SW 1271 (cell line): ENCODE measurements around the gene NID2.

Experiments used
- DNase-seq, 2 experiments: peaks; one replicate each; lab custom pipeline; 2025; lab: John Stamatoyannopoulos, UW

The NID2 gene

DNA sequence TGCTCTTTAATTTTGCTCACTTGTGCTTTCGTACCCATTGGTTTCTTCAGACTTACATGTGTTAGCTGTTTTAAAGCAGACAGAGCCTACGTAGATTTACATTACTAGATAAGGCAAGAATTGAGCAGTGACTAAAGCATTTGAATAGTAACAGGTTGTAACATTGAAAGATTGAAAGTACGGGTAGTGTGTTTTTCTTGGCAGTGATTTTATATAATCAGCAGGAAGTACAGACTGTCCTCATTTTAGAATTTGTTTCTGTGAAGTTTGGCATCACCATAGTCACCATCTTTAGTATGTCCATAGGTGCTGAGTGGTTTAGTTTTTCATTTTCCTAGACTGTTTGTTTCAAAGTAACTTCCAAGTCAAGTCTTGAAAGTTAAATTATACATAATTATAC is 65.5 kb downstream of the NID2 start:
- DNase-seq = no peak

DNA sequence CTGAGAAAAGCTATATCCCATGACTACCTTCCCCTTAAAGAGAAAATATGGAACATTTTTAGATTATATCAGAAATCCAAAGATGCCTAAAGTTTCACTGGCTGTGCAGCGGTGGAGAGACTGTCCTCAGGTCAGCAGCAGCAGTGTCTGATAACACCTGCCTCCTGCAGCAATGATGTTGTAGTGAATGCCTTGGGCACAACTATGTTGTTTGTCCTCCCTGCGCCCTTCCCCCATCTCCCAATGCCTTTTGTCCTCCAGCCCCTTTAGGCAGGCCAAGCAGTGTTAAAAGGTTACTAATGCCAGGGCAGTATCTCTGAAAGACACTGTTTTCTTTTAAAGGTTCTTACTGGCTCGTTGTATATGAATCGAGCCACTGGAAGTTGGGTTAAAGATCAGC is 66.3 kb downstream of the NID2 start:
- no peak for DNase-seq

DNA sequence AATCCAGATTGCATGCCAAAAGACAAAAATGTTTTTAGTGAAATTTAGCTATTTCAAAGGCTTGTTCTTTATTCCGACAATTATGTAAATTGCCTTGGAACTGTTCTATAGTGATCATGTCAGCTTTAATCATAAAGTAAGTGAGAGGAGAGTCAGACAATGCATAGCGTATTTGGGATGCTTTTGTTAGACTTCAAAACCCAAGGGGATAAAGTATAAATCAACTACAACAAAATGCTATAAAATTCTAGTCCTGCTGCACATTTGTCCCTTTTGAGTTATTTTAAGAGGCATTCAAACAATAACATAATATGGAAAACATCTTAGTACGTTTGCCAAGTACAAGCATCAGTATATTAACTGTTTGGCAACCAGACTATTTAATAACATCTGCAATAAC is 68.2 kb downstream of the NID2 start:
- DNase-seq = no peak

DNA sequence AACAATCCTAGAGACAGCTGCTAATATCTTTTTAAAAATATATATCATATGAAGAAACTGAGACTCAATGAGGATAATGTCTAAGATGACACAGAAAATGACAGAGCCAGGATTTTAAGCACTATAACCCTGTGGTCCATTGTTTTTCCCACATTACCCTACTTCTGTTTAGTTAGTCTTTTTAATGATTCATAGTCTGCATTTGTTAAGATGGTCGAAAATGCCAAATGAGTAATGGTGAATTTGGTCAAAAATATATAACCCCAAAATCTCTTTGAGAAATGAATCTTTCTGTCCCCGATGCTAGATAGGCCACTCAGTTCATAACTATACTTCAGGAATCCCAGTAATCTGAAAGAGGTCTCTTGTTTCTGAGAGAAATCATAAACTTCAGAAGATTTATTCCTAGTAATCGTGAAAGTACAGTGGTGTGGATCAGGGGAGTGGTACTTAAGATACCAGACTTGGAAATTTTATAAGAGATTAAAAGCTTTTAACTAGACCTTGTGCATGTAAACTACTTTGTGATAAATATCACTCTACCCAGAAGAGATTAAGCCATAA is 68.8 kb downstream of the NID2 start:
- DNase-seq = no peak

DNA sequence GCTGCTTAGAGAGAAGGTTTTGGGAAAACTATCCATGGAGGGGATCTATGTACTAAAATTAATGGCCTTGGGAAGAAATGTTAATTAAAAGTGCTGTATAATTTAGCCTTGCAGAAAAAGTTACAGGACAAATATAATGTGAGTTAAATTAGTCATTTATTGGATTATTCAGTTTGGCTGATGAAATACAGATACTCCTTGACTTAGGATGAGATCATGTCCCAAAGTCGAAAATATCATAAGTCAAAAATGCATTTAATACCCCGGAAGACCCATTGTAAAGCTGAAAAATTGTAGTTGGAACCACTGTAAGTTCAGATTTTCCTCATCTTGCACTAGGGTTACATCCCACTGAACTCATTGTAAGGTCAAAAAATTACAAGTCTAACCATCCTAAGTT is 69.8 kb downstream of the NID2 start:
- no peak for DNase-seq

DNA sequence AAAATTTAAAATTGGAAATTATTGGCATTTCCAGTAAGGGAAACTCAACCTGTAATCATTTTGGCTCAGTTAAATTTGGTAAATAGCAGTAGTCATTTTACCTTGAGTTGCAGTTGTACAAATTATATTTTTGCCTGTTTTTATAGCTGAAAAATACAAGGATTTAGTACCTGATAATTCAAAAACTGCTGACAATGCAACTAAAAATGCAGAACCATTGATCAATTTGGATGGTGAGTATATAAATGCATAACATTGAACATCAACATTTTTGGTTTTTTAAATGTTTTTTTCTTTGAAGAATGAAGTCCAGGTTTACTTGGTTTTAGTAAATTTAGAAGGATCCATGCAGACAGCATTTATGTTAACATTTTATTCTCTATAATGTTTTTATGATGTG is 70.5 kb downstream of the NID2 start:
- no peak for DNase-seq

DNA sequence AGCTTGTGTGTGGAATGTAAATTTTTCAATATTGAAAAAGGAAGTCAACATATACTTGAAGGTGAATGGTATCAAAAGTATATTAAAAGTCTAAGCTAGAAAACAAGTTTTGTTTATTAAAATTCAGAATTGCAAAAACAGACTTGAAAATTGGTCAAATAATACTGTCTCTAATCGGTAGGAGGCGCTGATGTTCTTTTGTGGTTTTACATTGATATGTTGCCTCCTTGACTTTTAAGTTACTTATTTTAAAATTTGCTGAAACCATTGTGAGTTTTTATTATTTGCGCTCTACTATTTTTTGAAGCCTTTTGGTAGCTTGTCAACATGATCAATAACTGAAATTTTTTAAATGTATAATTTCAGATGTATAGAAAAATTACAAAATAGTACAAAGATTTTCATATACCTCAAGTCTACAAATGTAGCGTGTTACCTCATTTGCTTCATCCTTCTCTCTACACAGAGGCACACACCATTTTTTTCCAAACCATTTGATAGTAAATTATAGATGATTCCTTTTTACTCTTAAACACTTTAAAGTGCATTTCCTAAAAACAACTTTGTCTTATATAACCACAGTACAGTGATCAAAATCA is 72.6 kb downstream of the NID2 start:
- DNase-seq = no peak

DNA sequence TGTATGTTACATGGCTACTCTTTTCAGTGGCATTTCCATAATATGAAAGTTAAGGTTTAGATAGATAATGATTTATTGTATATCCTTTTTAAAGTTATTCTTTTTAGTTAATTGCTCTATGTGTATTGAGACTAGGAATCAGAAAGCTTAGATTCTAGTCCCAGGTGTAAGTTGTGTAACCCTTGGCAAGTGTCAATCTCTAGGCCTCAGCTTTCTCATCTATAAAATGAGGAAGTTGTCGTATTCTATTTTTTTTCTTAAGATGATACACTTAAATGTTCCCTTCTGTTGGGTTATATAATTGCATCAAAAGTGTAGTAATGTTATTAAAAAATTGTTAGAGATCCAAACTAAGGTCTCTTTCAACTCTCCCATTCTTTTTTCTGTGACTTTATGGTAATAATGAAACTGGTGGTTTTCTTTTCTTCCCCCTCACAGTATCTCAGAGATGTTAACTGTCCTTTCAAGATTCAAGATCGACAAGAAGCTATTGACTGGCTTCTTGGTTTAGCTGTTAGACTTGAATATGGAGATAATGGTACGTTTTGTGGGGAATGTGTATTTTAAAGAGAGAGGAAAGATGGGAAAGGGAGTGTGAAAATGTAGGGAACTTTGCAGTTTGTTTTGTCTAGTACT is 75.5 kb downstream of the NID2 start:
- no peak for DNase-seq

DNA sequence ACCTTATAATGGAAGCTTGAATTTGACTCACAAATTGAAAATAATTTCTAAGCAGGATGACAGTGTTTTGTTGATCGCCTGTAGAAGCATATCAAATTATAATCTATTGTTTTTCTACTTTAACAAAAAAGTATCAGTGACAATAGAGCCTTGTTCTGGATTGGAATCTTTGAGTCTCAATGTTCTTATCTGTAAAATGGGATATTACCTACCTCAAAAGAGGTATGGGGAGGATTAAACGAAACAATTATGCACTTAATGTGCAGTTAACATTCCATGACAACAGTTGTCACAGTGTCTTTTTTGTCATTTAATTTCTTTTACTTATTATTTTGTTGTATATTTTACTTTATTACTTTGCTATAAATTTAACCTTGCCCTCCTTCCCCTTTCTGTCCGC is 78.4 kb downstream of the NID2 start:
- DNase-seq = no peak

DNA sequence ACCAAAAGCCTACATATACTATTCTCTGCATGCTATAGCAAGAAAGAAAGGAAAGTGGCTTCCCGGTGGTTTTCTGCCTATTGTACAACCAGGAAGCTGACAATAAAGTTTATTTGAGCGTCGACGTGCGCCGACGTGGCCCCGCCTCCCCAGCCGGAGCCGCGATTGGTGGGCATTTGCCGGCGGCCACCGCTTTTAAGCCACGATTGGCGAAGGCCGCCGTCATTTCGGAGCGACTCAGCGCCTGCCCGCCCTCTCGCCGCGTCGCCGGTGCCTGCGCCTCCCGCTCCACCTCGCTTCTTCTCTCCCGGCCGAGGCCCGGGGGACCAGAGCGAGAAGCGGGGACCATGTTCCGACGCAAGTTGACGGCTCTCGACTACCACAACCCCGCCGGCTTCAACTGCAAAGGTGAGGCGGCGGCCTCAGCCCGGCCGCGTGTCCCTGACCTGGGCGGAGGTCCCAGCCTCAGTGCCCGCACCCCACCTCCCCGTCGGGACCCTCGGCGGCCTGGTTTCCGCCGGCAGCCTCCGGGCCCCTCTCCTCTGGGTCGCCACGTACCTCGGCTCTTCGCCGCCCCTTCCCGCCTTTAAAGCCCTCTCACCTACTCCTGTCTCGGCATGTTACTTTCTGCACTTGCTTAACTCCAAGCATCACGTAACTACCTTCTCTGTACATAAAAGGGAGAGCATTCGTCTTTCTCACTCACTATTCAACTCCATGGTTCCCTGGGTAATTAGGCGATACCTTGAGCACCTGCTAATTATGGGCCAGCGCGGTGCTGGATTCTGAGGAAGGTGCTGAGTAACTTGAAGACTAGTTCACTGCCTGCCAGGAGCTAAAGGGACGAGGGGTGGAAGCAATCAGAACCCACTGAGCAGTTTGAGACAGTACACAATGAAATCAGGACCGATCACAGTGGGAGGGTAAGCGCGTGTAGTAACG is 79.3 kb downstream of the NID2 start, which contains the start of gene RTRAF:
TSS of gene RTRAF (plus strand) at position 254 of the 942 bp plus-strand sequence. CDS start at position 348, 94 bp downstream.
- DNase-seq = peak; percentile 71 to 90

DNA sequence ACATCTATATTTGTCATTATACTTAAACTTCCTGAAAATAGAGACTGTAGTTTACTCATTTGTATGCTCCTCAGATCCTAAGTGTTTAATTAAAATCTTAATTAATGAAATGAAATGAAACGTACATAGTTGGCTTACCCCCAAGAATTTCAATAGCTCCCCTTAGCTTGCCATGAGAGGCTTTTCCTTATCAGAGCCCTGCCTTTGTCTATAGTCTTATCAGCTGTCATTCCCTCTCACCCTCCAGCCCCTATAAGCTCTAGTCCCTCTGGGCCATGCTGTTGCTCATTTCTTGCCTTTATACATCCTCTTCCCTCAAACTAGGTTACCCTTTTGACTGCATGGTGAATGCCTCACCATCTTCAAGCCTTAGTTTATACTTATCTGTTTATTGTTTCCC is 80.6 kb downstream of the NID2 start:
- DNase-seq = no peak

DNA sequence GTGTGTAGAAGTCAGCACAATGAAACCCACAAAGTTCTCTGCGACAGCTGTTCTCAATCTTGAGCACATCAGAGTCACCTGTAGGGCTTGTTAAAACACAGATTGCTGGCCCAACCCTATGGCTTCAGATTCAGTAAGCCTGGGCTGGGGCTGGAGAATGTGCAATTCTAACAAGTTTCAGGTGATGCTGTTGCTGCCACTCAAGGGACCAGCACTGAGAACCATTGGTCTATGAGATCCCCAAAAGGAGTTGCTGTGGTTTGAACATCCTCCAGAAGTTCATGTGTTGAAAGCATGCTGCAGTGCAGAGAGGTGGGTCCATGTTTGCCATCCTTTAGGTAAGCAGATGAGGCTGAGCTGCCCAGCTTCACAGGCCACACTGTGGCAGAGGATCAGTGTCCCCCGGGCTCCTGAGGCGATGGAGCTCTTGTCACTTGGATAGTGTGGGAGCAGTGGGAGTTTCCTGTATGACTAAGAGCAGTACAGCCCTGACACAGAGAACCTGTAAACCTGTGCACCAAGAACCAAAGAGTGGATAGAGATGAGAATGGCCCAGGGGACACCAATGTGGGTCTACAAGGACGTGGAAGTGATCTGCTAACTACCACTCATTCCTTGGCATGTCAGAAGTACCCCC is 87.5 kb downstream of the NID2 start:
- no peak for DNase-seq

DNA sequence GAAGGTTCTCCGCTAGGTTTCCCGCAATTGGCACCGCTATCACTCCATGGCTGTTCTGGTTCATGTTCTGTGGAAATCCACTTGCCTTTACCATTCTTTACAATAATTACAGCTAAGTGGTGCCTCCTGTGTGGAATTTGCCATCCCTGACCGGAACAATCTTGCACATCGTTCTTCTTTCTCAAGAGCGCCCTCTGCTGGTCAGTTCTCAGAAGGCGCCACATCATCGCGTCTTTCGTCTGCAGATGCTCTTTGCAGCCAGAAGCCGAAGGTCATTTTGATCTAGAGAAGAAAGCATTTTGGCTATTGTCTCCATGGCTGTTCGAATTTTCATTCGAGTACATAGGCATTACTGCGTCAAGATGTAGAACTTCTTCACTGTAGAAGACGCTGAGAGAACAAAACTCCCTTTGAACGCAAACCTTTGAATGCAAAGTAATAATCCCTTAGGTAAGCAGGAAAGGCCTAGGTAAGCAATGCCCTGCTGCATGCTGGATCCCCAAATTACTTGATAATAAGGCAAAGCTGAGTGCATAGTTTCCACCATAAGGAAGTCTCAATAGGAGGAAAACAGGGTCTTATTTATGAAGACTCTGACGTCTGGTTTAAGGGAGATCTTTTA is 89.7 kb downstream of the NID2 start:
- DNase-seq = peak in 1 of 2 experiments; percentile 62

DNA sequence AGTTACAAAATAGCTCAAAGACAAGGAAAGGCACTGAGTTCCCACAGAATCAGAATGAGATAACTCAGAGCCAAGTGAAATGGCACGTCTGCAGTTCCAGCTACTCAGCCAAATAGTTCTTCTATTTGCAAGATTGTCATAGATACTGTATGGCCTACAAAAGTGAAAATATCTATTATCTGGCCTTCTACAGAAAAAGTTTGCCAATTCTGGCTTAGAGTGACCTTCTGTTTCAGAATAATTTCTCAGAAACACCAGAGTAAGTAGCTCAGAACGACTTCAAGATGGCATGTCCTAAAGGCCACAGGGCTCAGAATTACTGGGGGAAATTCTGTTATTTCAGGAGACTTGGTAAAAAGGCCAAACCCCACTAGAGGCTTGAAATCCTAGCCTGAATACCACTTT is 90.2 kb downstream of the NID2 start:
- DNase-seq = no peak

DNA sequence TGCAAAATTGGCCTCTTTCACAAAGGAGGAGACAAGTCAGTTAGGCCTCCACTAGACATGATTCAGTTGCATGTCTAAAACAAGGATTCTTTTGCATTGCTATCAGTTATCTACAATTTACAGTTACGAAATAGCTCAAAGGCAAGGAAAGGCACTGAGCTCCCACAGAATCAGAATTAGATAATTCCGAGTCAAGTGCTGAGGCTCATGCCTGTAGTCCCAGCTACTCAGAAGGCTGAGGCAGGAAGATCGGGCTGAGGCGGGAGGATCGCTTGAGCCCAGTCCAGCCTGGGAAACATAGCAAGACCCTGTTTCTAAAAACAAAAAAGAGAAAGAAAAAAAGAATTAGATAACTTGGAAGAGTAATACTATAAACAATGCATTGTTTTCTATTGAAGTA is 91.8 kb downstream of the NID2 start:
- DNase-seq = no peak

DNA sequence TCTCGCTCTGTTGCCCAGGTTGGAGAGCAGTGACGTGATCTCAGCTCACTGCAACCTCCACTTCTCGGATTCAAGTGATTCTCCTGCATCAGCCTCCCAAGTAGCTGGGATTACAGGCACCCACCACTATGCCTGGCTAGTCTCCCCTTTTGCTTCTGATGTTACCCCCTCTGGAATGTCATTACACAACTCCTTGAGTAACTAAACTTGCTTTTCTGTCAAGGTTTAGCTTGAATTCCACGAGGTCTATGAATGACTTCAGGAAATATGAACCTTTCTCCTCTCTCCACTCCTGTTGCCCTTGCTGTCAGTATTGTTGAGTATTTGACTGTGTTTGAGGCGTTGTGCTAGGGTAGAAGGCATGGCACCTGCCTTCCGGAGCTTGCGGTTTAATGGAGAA is 96.3 kb downstream of the NID2 start:
- DNase-seq = no peak

DNA sequence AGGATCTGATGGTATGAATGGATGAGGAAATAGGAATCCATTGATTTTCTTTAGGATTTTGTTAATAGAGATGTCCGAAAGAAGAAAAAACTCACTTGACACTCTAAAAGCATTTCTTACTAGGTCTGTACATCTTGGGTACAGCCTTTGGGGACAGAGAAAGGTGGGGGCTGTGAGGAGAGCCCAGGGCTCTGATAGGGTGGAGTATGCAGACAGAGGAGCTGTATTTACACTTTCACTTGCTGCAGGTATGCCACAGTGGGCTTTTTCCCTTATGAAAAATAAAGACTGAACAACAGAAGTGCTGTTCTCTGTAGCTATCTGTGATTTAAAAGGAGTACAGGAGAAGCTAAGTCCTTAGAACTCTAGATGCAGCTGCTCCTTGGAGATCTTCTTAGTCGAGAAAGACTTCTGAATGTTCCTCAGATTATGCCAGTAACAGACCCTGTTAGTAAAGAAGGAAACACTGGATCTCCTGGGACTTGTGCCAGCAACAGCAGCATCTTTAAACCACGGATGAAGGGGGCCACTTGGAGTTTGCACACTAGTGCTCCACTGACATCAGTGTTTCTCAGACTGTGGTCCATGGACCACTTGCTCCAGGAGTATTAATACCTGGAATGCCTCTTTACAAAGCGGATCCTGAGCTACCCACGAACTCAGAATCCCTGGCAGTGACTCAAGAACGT is 98.9 kb downstream of the NID2 start:
- no peak for DNase-seq

DNA sequence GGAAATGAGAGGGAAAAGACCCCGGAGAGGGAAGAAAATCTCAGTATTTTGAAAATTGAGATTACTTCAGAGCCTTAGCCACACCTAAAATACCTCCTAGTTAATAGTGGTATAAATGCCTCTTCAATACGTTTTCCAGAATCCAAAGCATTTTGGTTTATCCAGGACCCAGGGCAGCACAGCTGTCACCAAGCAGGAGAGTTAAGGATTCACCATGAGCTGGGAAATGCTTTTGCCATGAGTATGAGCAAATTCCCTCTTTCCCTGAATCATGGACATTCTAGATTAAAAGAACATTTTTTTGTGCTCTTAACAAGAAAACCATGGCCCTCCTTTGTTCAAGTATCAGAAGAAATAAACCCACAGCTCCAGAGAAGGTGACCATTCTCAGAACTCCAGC is 101.3 kb downstream of the NID2 start:
- no peak for DNase-seq

DNA sequence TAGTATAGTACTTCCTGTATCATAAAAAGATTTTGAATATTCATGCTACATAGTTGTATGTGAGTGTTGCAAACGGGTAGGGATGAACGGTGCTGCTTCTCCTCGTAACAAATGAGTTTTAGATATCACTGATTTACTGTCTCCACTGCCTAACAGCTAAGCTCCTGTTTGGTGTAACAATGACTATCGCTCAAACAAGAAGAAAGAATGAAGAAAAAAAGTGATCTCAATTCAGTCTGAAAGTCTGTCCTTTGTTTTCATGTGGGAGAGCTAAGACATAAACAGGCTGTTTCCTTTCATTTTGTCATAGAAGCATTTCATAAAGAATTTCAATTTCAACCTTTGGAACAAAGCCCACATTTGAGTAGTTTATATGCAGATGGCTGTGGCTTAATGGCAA is 105.6 kb downstream of the NID2 start:
- DNase-seq = no peak

DNA sequence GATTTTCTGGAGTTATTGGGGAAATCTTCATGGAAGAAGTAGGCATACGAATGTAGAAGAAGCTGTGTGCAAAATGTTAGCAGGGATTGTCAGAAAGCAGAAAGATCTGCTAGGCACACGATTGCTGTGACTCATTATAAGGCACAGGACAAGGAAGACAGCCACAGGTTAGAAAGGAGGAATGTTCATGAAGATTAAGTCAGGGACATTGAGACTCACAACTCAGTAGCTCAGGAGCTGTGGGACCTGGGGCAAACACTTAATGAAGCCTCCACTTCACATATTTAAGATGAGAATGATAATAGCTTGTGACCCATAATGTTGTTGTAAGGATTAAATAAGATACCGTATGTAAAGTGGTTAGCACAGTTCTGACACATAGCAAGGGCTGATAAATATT is 106.1 kb downstream of the NID2 start:
- DNase-seq = no peak

DNA sequence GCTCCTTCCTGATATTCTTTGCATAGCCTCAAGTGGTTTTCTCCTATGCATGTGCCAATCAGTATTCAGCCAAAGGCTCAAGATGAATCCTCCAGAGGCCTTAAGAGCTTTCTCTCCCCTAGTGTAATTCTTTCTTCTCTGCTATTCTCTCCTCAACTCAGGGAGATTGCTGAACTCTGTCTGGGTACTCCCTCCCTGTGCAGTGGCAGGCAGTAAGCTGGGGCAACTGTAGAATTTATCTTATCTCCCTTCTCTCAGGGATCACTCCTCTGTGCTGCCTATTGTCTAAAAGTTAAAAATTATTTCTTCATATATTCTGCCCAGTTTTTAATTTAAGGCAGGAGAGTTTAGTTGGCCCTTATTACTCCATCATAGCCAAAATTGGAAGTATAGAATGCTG is 108.0 kb downstream of the NID2 start:
- no peak for DNase-seq
